ENCODE measurements around the gene PPP1R13B.
"Not testable (repeated sequence)": the region's sequence is repeated elsewhere in the genome, so short reads cannot be mapped to it uniquely, and the experiment has no call there.

The PPP1R13B gene

GRCh38 chr14:103695296-103696069 lies 151.9 kb downstream of the PPP1R13B start:
- no peak for DNase-seq

- DNase-seq, result no peak
Measured at GRCh38 chr14:103694572-103695026, 152.8 kb downstream of the PPP1R13B start.

GRCh38 chr14:103693515-103693914 lies 153.9 kb downstream of the PPP1R13B start:
- DNase-seq, result no peak

GRCh38 chr14:103692871-103693270 lies 154.5 kb downstream of the PPP1R13B start:
- no peak for DNase-seq

GRCh38 chr14:103692159-103692558 lies 155.2 kb downstream of the PPP1R13B start:
- DNase-seq, result no peak

GRCh38 chr14:103691655-103692054 lies 155.7 kb downstream of the PPP1R13B start:
- not testable (repeated sequence) for DNase-seq

- DNase-seq, result no peak
Measured at GRCh38 chr14:103690332-103690731, 157.0 kb downstream of the PPP1R13B start.

GRCh38 chr14:103688906-103689902 lies 158.2 kb downstream of the PPP1R13B start:
- DNase-seq, result no peak

GRCh38 chr14:103688441-103688840 lies 158.9 kb downstream of the PPP1R13B start:
- no peak for DNase-seq

- DNase-seq, result no peak
Measured at GRCh38 chr14:103687712-103688111, 159.7 kb downstream of the PPP1R13B start.

- no peak for DNase-seq
Measured at GRCh38 chr14:103686831-103687485, 160.4 kb downstream of the PPP1R13B start.

- DNase-seq, result no peak
Measured at GRCh38 chr14:103685276-103686211, 161.8 kb downstream of the PPP1R13B start.

- DNase-seq, result no peak
Measured at GRCh38 chr14:103684871-103685270, 162.5 kb downstream of the PPP1R13B start.

- DNase-seq, result no peak
Measured at GRCh38 chr14:103684471-103684870, 162.9 kb downstream of the PPP1R13B start.

Data from CD4-positive, alpha-beta T cell treated with Interleukin-21 for 1 hour (primary cell).